NCI-H2196 (cell line): ENCODE measurements around the gene PPP1R26.
"Not testable (repeated sequence)": the region's sequence is repeated elsewhere in the genome, so short reads cannot be mapped to it uniquely, and the experiment has no call there.

Experiments used
- DNase-seq: peaks from one replicate; lab custom pipeline; 2025; ENCODE audit not compliant: unreplicated experiment; lab: John Stamatoyannopoulos, UW

The PPP1R26 gene

DNA sequence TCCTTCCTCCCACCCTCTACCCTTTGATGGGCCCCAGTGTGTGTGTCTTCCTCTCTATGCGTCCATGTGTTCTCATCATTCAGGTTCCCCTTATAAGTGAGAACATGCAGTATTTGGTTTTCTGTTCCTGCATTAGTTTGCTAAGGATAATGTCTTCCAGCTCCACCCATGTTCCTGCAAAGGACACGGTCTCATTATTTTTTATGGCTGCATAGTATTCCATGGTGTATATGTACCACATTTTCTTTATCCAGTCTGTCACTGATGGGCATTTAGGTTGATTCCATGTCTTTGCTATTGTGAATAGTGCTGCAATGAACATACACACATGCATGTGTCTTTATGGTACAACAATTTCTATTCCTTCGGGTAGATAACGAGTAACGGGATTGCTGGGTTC, 21.1 kb upstream of the PPP1R26 start:
- DNase-seq, result not testable (repeated sequence)

DNA sequence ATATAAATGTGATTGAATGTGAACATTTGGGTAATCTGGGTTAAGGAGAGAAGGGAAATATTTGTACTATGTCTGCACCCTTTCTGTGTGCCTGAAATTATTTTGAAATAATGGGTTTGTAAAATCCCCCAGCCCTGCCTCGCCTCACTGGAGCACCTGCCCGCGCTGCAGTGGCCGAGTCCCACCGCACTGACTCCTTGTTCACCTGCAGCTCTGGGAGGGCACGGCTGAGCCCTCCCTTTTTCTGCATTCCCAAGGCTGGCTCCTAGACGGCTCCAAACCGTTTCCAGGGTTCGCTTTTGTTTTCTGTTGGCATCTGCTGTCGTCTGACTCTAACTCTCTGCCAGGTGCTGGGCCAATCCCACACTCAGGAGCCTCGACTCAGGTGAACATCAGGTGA, 17.6 kb upstream of the PPP1R26 start:
- no peak for DNase-seq

DNA sequence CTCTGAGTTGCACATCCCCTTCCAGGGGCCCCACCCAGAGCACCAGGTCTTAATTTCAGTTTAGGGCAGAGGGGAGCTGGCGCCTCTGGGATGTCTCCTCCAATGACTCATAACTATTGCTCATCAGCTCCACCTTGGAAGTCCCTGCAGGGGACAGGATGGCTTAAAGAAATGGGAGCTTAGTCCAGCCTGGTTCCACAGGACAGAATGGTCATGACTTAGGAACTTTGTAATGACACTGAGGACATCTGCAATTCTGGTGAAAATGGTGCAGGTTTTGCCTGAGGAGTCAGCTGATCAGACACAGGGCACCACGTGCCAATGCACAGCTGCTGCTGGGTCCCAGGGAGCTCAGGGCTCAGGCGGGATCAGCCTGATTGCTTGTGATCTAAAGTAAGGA, 16.4 kb upstream of the PPP1R26 start:
- no peak for DNase-seq

DNA sequence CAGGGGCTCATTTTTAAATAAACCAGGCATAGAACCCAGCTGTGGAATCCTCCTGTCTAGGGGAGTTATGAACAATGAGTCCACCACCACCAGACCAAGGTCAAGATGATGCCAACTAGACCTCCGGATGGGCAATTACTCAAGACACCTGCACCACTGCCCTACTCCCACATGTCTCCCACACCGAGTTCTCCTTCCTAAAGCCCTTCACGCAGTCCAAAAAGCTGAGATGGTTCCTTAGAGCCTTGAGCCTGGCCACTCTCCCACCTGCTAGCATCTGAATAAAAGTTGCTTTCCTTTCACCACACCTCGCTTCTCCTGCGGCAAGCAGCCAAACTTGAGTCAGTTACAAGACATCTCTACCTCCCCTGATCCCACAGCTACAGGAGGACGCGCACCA, 15.4 kb upstream of the PPP1R26 start:
- no peak for DNase-seq

DNA sequence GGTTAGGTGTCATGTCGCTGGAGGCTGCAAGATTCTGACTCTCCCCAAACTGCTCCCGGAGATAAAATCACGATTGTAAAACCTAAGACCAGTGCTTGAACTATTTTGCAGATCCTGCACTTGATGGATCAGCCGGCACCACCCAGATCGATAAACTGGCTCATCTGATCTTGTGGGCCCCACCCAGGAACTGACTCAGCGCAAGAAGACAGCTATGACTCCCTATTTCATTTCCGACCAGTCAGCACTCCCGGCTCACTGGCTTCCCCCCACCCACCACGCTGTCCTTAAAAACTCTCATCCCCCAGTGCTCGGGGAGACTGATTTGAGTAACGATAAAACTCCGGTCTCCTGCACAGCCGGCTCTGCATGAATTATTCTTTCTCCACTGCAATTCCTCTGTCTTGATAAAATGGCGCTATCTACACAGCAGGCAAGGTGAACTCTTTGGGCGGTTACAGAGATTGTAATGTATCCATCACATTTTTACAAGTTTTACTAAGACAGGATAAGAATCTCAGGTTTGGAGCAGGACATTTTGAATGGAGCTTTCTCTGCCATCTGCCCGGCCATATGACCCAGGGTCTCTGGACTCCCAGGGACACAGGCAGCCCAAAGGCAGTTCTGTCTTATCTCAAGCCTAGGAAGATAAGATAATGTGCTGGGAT, 10.6 kb upstream of the PPP1R26 start:
- no peak for DNase-seq

DNA sequence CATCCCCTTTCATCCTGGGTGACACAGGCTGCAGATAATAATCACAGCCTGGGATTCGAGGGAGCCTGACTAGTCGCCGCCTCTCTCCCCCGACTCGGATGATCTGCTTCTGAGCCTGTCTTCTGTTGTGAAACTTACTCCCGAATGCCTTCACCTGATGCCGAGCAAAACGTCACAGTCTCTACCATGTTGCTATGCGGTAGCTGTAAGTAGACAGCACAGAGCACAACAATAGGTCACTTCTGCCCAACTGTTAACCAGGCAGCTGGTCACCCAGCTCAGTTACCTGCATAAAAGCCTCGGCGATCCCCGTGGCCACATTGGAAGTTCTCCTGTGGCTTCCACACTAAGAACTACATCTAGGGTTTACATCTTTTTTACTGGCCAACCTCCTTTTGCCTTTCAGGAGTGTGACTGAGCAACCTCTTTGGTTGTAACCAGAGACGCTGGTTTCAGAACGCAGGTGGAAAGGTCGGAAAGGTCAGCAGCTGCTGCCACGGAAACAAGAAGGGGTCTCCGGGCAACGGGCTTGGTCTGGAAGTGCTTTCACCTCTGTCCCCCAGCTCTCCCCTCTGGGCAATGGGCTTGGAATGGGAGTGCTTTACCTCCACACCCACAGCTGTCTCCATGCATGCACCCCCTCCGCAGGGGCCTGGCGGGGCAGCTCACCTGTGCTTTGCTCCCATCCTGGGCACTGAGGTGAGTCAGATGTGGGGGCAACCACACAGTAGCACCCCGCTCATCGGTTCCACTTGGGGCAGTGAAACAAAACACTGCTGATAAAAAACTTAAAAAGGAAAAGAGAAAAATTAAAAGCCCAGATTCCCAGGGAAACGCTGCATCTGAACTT, 7.6 kb upstream of the PPP1R26 start:
- peak; percentile 67 for DNase-seq

DNA sequence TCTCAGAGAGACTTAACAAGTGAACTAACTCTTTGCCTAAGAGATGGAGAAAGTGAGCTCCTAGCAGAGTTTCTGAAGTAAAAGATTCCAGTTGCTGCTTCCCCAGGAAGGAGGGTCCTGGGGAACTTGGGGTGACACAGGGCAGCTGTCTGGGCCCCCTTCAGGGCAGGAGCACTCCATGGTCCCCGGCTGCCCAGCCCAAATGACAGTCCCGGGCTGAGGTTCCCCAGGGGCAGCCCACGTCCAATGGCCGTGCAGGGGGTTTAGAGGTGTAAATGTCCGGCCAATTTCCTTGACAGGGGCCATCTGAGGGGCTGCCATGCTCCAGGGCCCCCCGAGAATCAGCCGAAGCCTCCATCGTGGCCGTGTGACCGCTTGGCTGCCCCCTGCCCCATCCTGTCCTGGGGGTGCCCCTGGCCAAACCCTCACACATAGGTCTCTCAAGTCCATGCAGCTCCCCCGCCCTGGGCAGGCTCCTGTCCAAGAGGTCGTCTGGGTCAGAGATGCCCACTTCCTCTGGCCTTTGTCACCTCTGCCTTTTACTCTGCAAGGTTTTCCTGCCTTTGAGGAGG, 5.5 kb upstream of the PPP1R26 start:
- DNase-seq, result no peak

DNA sequence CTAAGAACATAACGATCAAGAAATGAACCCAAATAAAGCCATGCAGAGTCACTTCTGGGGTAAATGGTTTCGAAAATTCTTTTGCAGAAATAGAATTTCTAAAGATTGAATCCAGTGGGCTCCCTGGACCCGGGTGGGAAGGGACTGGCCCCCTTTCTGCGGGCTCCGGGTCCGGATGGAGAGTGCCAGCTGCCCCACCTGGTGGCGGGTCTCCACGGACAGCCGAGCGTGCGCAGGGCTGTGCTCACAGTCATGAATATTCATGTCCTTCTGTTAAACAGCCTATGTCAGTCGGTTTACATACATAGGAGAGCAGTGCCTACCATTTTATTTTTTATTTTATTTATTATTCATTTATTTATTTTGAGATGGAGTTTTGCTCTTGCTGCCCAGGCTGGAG, 4.7 kb upstream of the PPP1R26 start:
- DNase-seq, result peak; percentile 30

DNA sequence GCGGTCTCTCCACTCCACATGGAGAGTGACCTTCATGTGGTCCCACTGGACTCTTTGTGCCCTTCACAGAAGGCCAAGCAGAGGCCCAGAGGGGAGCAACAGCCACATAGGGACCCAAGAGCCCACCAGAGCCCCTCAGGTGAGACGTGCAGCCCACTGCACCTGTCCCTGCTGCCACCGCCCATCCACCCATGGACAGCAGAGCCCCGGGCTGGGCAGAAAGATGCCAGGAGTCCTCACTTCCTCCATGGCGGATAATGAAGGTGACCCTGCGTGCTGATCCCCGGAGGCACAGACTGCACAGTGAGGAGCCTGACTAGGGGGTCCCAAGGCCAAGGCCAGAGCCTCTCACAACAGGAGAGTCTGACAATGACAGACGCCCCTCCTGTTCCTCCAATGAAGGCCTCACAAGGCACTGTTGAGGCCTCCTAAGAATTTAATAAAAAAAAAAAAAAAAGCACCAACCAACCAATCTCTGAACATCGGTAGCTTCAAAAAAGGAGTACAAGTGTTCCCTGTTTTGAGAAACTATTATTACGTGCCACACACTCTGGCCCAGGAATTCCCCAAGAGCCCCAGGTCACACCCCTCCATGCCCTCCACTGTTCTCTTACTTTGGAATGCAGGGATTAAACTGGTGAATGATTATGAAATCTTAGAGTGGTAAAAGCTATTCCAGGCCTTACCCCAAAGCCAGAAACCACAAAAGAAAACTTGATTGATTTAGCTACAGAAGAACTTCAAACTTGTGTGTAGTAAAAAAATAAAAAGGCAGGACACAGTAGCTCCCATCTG, 2.8 kb upstream of the PPP1R26 start:
- no peak for DNase-seq

DNA sequence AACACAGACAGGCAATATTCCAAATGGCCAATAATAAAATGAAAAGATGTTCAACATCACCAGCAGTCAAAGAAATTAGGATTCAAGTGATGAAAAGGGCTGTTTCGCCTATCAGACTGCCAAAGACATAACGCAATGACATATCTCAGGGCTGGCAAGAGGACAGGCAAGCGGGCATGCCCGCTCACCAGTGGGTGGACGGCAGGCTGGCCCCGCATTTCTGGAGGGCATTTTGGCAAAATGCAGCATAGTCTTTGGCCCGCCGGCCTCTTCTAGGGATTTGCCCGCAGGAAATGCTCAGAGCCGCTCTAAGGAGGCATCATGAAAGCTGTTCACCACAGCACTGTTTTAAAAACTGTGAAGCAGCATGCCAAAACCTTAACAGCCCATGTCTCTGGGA, 1.4 kb upstream of the PPP1R26 start:
- DNase-seq, result no peak

DNA sequence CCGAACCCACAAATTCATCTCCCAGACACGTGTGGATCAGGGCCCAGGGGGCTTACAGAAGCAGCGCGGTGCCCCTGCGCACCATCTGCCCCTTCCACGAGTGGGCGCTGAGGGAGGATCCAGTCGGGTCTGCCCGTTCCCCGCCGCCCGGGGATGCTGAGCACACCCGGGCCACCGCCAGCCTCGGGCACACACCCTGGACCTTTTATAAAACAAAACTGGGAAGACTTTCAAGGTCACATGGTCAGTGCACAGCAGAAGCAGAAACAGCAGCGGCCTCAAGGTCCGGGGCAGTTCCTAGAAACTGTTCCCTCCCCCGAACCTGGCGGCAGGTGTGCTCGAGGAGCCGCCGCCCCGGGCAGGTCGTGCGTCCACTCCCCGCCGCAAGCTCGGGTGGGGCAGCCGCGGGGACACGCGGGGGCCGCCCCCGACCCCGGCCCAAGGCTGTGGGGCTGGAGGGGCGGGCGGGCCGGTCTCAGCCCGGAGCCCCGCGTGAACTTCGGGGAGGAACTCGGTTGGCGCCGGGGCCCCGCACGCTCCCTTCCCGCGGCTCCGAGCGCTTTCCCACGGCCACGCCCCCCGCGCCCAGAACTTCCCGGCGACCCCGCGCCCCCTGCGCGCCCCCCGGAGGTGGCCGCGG, 633 bp upstream of the PPP1R26 start:
- DNase-seq, result peak; percentile 45

DNA sequence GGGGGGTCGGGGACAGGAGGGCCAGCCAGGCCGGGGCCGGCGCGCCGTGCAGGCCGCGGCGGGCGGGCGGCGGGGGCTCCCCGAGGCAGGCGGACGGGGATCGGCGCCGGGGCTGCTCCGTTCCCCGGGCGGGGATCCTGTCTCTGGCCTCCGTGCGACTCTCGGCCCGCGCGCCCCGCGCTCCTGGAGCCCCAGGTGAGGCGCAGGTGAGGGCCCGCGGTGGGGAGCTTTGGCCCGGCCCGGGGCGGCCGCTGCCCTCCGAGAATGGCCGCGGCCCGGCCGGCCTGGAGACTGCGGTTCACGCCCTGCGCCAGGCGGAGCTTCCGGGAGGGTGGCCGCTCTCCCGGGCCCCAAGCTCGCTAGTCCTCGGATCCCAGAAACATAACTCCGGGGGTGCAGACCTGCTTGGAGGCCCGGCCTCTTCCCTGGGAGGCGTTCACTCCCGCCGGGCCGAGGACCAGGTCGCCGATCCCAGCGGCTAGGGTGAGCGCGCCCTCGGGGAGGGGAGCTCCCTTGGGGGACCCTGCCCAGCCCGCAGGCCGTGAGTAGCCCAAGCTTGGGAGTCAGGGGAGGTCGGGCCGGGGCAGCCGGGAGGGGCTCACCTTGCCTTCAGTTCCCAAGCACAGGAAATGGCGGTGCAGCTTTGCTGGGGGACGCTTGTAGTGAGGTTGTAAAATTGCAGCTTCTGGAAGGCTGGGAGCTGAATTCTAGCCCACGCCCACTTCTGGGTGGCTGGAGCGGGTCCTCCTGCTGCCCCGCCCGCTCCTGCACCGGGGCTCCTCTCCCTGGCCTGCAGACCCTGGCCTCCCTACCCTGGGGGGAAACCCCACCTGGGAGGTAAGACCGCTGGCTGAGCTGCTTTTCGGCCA, 723 bp downstream of the PPP1R26 start:
- DNase-seq, result peak; percentile 34

DNA sequence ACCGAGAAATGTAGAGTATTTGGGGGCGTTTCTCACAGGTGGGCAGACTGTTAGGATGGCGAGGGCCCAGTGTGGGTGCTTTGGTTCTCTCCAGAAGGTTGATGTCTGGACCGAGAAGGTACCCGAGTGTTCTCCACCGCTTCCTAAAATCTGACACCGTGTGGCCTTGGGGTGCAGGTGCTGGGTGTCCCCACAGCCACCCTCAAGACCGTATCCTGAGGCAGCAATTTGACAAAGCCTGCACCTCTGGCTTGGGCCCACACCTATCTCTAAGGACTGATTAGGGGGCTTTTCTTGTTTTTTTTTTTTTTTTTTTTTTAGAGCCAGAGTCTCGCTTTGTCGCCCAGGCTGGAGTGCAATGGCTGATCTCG, 1.3 kb downstream of the PPP1R26 start:
- DNase-seq, result no peak

DNA sequence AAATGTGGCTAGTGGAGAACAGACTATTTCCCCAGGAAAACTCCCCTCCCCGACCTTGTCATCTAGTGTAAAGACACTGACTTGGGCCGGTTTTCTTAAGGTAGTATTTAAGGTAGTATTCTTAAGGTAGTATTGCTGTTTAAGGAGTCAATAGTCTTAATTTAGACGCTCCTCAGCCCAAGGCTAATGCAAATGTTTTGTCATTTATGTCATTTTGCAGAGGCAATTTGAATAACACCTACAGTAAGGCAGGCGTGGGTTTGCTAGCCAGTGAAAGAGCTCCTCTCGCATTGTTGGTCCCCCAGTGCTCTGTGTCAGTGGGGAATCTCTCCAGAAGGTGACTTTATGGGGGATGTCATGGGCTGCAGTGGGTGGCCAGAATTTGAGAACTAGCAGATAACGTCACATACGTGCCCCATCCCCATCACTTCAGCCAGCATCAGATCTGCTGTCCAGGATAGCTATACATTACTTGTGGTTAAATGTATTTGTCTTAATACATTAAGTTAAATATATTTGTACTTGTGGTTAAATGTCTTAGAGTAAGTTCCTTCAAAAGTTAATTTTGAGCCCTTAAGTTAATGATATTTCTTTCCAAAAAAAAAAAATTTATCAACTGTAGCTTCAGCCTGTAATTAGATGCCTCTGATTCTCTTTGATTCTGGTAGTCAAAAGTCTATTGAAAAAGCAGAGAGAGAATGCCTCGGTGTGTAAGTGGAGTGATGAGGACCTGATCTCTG, 2.6 kb downstream of the PPP1R26 start:
- DNase-seq, result no peak

DNA sequence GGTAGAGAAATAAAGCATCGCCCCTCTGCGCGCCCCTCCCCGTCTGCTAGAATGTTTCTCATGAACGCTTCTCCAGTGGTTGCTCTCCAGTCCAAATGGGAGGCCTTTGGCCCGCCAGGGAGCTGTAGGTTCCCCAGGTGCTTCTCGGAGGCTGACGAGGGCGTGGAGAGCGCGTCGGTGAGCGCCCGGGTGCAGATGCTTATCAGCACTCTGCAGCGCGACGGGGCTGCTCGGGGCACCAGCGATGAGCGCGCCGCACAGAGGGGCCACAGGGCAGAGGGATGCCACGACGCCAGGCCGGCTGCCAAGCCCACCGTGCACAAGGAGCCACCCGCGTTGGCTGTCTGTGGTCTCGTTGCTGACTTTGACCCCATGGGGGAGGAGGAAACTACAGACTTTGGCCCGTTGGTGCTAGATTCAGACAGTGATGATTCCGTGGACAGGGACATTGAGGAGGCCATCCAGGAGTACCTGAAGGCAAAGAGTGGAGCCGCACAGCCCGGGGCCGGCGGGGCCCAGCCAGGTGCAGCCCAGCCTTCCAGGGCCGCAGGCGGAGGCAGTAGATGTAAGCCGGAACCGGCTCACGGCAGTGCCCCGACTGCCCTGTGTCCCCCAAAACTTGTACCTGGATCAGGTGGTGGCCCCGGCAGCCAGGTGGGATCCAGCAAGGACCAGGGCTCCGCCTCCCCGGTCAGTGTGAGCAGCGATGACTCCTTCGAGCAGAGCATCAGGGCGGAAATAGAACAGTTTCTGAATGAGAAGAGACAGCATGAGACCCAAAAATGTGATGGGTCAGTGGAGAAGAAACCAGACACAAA, 5.1 kb downstream of the PPP1R26 start:
- DNase-seq, result no peak

DNA sequence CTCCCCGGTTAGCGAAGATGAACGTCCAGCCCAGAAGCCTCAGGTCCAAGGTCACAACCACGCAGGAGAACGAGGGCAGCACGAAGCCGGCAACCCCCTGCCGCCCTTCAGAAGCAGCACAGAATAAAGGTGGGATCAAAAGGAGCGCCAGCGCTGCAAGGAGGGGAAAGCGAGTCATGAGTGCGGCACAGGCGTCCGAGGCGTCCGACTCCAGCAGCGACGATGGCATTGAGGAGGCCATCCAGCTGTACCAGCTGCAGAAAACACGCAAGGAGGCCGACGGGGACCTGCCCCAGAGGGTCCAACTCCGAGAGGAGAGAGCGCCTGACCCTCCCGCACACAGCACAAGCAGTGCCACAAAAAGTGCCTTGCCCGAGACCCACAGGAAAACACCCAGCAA, 5.8 kb downstream of the PPP1R26 start:
- no peak for DNase-seq

DNA sequence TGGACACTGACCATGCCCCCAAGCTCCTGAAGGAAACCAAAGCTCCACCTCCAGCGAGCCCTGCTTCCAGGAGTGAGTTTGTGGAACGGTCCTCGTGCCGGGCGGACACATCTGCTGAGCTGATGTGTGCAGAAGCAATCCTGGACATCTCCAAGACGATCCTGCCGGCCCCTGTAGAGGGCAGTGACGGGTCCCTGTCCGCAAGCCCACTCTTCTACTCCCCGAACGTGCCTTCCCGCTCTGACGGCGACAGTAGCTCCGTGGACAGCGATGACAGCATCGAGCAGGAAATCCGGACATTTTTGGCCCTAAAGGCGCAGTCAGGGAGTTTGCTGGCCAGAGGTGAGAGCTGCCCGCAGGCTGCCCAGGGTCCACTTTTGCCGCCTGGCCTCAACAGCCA, 6.2 kb downstream of the PPP1R26 start:
- no peak for DNase-seq

DNA sequence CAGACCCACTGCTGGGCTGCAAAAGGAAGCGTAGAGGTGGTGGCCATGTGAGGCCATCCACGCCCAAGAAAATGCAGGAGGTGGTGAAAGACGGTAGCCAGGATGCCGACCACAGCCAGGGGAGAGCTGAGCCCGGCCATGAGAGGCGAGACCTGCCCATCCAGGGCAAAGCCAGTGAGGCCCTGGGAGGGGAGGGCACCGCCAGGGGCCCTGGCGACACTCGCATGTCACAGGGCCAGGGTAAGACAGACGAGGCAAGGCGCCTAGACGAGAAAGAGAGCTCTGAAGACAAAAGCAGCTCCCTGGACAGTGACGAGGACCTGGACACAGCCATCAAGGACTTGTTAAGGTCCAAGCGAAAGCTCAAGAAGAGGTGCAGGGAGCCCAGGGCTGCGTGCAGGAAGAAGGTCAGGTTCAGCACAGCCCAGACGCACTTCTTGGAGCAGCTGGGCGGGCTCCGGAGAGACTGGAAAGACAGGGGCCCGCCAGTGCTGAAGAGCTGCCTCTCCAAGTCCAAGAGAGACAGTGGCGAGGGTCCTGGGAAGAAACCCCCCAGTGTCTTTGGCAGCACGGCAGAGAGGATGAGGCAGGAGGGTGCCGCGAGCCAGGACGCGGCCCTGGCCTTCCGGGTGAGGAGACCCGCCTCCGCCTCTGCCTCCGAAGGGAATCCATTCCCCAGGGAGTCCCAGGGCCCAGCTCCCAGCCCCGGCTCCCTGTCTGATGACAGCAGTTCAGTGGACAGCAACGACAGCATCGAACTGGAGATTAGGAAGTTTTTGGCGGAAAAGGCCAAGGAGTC, 6.9 kb downstream of the PPP1R26 start:
- no peak for DNase-seq
